WERI-Rb-1 (cell line): Measurements from ENCODE around the gene MMAB.

ENCODE experiments used
- DNase-seq: peaks from one replicate; pipeline ENCODE4 v3.0.0-alpha.2; 2020
- H3K27ac ChIP-seq: fragments of 250-450 bp; sonication (Bioruptor Pico); 2 replicates; pipeline ENCODE4 v1.5.1; 2020; ENCODE audit warnings: mild to moderate bottlenecking, moderate library complexity
- H3K27me3 ChIP-seq: fragments of 250-450 bp; sonication (Bioruptor Pico); 2 replicates; pipeline ENCODE4 v1.5.1; 2021; ENCODE audit warnings: mild to moderate bottlenecking, low read depth, moderate library complexity; ENCODE audit not compliant: insufficient read depth, severe bottlenecking
- H3K36me3 ChIP-seq: fragments of 250-450 bp; sonication (Bioruptor Pico); 2 replicates; pipeline ENCODE4 v1.5.1; 2020; ENCODE audit warnings: mild to moderate bottlenecking, moderate library complexity
- H3K4me3 ChIP-seq: 2 replicates; pipeline ENCODE4 v1.5.1; 2011; ENCODE audit warnings: low read depth, mild to moderate bottlenecking, control low read depth, low read length
- H3K9me3 ChIP-seq: fragments of 250-450 bp; sonication (Bioruptor Pico); 2 replicates; pipeline ENCODE4 v1.5.1; 2021; ENCODE audit warnings: mild to moderate bottlenecking, moderate library complexity; ENCODE audit not compliant: severe bottlenecking
- CTCF ChIP-seq: IDR thresholded peaks from 2 replicates; pipeline ENCODE4 v1.5.1; 2011; ENCODE audit warnings: low read depth, mild to moderate bottlenecking, control low read depth, inconsistent platforms, low read length

MMAB gene

GRCh38 chr12:109591041-109591440 lies 17.7 kb upstream of the MMAB start:
- no peaks in the 10 kb centered on the region for H3K9me3 ChIP-seq
- peak overlapping the region; percentile 95 for H3K27ac ChIP-seq
- no peaks in the 10 kb centered on the region for H3K27me3 ChIP-seq
- TF ChIP-seq CTCF: no peak
- H3K36me3 ChIP-seq: peaks cover 85% of the 10 kb centered on the region
- no peak overlapping the region for H3K4me3 ChIP-seq
- DNase-seq: no peak

DNA sequence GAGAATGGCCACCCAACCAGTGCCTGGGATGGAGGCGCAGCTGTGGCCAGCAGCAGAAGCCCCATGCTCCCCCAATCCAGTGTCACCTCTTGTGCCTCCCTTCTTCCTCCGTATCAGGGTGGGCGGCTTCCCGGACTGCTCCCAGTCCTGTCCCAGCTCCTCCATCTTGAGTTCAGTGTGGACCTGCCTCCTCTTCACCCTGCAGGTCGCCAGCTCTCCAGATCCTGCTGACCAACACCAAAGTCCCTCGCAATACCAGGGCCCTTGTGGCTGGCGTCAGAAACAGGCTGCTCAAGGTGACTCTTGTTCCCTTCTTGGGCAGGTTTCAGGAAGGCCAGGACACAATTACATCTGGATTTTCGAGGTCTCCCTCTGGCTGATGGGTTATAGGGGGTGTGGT lies 17.3 kb upstream of the MMAB start:
- no peak for DNase-seq
- no peaks in the 10 kb centered on the region for H3K27me3 ChIP-seq
- TF ChIP-seq CTCF: no peak
- peak overlapping the region; percentile 95 for H3K27ac ChIP-seq
- no peak overlapping the region for H3K4me3 ChIP-seq
- no peaks in the 10 kb centered on the region for H3K9me3 ChIP-seq
- peaks cover 81% of the 10 kb centered on the region for H3K36me3 ChIP-seq

GRCh38 chr12:109589691-109590245 lies 16.5 kb upstream of the MMAB start:
- Histone ChIP-seq H3K27me3 (no peaks in the 10 kb centered on the region), H3K4me3 (no peak overlapping the region), H3K9me3 (no peaks in the 10 kb centered on the region), H3K27ac (peak overlapping the region; percentile 95), H3K36me3 (peaks cover 80% of the 10 kb centered on the region)
- TF ChIP-seq CTCF: no peak
- DNase-seq: peak; percentile 92

DNA sequence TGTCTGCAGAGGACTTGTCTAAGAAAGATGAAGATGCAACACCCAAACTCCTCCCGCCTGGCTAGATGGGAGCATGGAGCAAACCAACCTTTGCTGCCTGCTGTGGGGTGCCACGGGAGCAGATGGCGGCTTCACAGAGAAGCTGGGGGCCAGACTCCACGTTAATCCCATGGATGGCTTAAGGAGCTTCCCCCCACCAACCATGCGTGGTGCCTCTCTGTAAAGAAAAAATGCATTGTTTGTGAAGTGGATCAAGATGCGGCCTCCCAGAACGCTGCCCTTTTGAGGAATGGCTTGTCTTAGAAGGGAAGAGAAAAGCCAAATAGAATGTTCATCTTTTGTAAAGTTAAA lies 15.9 kb upstream of the MMAB start:
- H3K36me3 ChIP-seq: peaks cover 80% of the 10 kb centered on the region
- TF ChIP-seq CTCF: no peak
- no peaks in the 10 kb centered on the region for H3K27me3 ChIP-seq
- peak overlapping the region; percentile 23 for H3K4me3 ChIP-seq
- peak overlapping the region; percentile 95 for H3K27ac ChIP-seq
- DNase-seq: peak; percentile 94
- no peaks in the 10 kb centered on the region for H3K9me3 ChIP-seq

- Histone ChIP-seq H3K27me3 (no peaks in the 10 kb centered on the region), H3K27ac (peak overlapping the region; percentile 95), H3K4me3 (peak overlapping the region; percentile 23), H3K9me3 (no peaks in the 10 kb centered on the region), H3K36me3 (peaks cover 80% of the 10 kb centered on the region)
- no peak for DNase-seq
- no peak for TF ChIP-seq CTCF
Observed at GRCh38 chr12:109588461-109589239, 15.3 kb upstream of the MMAB start.
